GM19467 (cell line): ENCODE results near the gene GATA3.

Source experiments
- ATAC-seq: cut with Tn5 transposase; IDR thresholded peaks from one replicate; pipeline ENCODE4 v1.9.1; 2021; ENCODE audit warnings: mild to moderate bottlenecking, moderate library complexity; ENCODE audit not compliant: unreplicated experiment

Gene GATA3

DNA sequence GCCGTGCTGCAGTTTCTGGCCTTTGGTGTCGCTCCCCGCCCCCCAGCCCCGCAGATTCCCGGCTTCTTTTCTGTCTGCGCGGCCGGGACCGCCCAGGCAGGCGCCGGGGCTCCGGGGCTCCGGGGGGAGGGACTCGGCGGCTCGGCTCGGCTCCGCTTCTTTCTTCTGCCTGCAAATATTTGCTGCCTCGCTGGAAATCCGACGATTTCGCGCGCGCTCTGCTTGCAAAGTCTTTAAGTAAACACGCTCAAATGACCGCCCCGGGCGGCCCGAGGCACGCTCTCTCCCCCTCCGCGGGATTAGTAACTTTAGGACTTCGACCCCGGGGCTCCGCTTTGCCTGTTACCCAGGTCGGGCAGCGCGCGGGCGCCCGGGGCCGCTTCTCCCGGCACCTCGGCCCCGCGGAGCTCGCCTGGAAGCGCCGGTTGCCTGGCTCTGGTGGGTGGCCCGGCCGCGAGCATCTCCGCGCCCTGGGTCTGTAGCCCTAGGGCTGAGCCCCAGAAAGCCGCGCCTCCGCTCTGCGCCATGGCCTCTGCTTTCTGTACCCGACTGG, 3.9 kb upstream of the GATA3 start:
- no peak for ATAC-seq

DNA sequence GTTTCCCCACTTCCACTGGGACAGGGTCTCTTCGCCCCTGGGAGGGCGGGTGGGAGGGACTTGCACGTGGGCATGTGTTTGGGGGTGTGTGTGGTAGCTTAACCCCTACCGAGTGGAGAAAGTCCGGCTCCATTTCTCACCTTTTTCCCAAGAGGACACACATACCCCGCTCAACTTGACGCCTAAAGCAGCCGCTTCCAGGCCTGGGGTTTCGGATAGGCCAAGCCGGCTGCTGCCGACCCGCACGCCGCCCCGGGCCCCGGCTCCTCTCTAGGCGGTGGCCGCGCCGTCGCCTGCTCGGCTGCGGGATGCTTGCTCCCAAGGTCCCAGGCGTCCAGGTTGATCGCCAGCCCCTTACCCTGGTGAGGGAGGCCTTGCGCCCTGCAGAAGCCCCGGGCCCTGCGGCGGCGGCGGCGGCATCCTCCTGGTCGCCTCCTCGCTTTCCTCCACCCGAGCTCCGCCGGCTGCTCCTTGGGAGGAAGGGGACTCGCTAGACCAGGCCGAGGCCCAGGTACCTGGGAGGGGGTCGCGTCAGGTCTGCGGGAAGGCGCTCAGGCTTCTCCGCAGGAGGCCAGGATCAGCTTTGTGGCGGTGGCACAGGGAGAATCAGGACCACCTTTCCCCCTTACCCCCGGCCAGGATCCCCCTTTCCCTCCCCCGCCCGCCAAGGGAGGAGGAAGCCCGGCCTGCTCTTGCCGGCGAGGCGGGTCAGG, 3.2 kb upstream of the GATA3 start:
- no peak for ATAC-seq

DNA sequence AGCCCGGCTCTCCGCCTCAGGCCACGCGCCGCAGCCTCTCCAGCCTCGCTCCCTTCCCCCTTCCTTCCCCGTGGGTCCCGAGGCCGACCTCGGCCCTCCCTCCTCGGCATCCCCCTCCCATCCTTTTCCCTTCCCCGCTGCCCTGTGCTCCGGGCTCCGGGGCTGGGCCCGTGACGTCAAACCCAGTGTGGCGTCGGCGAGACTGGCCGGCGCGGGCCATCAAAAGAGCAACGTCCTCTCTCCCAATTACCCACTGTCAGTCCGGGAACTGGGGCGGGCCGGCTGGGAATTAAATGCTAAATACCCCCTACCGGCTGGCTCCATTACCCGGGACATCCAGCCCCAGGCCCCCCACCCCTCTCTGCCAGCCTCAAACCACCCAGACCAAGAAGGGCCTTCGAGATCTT, 2.6 kb upstream of the GATA3 start:
- ATAC-seq, result no peak

DNA sequence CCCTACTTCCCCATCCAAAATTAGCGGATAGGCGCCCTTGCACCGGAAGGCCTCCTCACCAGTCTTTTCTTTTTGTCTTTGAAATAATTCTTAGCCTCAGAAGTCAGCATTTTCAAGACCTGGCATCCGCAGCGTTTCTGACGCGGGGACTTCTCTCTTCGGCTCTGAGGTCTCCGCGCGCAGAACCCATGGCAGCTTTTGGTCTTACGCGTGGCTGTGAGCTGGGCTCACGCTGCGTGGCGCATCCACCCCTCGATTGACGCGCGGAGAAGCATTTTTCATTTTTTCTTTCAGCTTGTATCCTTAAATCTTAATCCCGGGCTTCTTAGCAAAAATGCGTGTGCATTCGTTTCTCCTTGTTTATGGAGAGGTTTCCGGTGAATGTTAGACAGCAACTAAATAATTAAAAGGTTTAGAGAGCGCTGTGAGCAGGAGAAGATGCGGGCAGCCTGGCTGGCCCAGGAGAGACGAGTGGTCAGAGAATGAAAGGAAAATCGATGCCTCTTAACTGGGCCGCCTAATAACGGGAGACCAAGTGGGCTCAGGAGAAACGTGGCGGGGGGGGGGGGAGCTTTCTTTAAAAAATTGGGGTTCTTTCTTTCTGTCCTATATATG, 2.0 kb upstream of the GATA3 start:
- no peak for ATAC-seq

DNA sequence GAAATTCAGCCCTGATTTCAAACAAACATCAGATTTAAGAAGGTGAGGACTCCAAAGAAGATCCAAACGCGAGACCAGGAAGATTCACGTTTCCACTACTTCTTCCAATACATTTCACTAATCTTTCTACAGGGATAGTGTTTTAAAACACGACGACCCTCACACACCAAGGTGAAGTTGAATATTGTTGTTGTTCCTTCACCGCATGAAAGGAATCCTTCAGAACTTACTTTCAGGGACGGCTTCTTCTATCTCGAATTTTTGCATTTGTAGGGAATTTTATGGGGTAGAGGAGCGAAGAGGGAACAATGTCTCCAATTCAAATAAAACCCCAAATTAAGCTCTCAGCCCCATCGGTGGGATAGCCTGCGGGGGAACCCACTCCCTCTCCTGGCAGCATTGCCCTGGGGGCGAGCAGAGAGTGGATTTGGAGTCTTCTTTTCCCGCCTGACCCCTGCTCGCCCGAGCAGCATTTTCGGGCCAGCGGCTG, 1.5 kb upstream of the GATA3 start:
- no peak for ATAC-seq

DNA sequence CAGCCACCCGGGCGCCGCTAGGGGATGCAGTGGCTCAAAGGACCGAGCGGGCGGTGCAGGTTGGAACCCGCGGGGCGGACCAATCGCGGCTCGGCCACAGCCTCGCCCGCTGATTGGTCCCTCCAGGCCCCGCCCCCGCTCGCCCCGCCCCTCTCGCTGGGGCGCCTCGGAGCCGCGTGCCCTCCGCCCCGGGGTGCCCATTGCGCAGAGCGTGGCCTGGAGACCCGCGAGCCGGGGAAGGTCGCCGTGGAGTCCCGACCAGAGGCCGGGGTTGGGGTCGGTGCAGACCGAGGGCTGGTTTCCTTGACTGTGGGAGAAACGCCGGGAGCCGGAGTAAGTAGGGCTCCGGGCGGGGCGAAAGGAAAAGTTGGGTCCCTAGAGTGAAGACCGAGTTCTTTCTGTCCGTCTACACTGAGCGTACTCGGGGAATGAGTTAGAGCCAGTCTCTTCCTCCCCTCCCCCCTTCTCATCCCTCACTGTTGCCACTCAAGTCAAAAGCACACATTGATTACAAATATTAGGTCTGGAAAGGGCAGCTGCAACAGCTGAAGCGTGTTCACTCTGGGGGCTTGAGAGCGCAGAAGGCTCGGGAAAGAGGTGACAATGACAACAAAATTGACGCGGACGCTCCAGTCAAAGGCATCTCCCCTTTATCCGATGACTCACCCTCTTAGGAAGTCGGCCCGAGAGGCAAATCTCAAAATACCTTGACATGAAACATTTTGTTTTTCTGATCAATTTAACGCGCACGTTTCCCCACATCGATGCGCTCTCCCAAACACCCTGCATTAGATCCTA, 843 bp upstream of the GATA3 start:
- ATAC-seq, result peak; percentile 68

DNA sequence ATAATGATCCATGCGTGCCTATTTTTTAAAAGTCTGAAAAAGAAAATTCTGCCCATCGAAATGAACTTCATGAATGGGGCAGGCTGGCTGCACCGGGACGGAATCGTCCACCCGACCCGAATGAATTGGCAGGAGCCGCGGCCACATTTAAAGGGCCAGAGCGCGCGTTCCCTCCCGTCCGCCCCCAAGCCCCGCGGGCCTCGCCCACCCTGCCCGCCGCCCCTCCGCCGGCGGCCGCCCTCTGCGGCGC, 319 bp upstream of the GATA3 start:
- peak; percentile 9 for ATAC-seq

DNA sequence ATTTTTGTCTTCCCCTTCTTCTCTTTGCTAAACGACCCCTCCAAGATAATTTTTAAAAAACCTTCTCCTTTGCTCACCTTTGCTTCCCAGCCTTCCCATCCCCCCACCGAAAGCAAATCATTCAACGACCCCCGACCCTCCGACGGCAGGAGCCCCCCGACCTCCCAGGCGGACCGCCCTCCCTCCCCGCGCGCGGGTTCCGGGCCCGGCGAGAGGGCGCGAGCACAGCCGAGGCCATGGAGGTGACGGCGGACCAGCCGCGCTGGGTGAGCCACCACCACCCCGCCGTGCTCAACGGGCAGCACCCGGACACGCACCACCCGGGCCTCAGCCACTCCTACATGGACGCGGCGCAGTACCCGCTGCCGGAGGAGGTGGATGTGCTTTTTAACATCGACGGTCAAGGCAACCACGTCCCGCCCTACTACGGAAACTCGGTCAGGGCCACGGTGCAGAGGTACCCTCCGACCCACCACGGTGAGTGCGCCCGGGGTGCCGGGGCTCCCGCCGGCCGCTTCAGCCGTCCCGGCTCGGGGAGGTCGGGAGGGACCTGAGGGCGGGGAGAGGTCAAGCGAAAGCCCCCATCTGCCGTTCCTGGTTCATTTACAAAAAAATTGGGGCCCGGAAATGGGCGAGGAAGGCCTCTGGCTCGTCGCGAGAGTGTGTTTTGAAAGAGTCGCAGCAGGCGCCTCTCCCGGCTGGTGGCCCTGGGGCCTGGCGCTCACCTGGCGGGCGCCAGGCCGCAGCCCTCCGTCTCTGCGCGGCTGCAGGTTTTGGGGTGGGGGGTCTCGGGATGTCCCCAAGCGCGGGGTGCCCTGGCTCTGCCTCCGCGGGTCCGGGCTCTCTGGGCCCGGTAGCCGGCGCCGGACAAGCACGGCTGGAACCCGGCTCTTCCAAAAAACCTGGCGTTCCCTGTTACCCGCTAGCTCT, 1.2 kb downstream of the GATA3 start:
- ATAC-seq, result no peak

DNA sequence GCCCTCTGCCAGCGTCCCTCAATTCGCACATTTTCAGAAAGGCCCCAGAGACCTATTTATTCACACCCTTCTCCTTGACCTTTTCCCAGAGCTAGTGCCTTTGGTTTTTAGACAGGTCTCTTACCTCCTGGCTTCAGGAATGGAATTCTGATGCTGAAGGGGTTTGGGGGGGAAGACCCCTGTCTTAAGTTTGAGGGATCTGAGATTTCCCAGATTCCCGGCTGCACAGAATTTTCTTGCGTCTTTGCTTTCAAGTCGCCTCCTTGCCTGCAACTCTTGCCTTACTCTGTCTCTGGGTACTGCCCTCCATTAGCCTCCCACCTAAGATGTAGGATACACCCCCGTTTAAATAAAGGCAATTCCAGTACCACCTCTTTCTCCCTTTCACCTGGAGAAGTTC, 1.9 kb downstream of the GATA3 start:
- no peak for ATAC-seq

DNA sequence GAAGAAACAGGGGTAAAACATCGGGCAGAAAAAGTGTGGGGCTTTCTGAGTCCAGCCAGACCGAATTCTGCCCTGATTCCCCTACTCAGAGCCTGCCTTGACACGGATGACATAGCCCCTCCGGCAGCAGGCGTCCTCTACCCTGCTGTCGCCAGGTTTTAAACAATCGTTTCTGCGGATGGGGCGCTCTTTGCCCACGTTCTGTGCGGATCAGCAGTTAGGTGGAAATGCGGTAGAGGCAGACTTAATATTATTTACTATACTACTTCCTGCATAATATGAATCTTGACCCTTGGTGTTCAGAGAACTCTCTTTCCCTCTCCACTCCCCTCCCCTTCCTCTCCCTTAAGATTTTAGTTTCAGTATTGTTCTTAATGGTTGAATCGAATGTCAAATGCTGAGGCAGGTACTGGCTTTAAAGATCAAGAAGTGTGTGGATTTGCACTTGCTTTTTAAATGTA, 2.4 kb downstream of the GATA3 start:
- peak; percentile 25 for ATAC-seq

DNA sequence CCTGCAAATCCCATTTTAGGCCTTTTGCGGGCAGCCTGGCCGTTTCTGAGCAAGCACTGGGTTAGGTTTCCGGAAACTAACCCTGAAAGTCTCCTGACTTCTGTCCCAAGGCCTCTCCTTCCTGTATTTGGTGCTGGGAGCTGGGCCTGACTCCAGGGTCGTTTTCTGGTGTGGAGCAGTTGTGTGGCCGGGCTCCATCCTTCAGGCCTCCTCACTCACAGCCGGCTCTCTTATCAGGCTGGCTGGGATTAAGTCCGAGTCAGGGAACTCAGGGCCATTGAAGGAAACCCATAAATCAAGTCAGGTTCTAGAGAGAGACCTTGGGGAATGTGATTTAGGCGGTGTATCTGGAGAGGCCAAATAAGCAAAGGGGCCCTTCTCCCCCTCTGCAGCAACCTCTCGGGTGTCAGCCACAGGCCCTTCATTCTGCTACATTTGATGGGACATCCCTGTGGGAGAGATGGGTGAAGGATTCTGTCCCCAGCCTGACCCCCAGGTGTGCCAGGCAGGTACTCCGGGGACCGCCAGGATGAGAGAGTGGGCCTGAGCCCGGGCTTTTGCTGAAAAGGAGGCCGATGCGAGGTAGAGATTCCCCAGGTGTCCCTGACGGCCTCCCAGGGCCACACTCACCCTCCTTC, 3.3 kb downstream of the GATA3 start:
- no peak for ATAC-seq

DNA sequence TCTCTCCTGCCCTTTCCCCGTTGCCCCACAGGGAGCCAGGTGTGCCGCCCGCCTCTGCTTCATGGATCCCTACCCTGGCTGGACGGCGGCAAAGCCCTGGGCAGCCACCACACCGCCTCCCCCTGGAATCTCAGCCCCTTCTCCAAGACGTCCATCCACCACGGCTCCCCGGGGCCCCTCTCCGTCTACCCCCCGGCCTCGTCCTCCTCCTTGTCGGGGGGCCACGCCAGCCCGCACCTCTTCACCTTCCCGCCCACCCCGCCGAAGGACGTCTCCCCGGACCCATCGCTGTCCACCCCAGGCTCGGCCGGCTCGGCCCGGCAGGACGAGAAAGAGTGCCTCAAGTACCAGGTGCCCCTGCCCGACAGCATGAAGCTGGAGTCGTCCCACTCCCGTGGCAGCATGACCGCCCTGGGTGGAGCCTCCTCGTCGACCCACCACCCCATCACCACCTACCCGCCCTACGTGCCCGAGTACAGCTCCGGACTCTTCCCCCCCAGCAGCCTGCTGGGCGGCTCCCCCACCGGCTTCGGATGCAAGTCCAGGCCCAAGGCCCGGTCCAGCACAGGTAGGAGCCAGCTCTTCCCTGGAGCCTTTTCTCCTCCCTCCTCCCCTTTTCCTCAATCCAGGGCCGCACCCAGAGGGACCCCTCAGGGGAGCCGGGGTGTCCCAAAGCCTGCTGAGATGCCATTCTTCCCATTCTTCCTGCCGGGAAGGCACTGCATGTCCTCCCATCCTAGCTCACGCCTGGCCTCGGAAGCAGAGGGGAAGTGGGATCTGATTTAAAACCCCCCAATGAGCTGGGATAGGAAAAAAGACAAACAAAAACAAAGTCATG, 4.0 kb downstream of the GATA3 start:
- ATAC-seq, result no peak

DNA sequence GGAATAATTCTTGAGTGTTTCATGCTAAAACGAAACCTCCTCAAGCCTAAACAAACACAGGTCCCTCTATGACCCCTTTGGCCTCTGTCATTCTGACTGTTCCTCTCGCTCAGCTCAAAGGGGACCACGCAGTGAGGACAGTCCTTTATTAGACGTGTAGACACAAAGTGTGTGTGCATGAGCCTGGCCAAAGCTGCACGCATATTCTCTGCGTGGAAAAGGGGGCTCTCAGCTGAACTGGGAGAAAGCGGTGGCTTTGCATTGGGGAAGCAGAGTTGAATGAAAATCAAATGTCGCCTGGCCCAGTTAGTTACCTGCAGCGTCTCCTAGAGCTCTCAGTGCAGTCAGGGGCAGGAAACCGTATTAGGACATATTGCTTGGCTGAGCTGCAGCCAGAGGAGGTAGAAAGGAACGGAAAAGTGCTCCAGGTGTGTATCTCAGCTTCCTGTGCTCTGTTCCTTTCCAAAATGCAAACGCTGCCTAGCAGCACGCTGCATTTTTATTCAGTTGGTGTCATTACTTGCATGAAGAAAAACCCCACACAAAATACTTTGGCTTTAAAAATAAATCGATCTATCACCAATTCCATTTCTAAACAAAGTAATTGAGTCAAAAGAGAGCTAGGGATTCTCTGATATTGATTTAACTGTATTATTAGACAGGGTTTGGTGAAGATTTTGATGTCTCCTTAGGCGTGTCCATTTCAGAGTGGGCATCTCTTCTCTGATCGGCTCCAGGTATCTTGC, 4.9 kb downstream of the GATA3 start:
- ATAC-seq, result no peak

DNA sequence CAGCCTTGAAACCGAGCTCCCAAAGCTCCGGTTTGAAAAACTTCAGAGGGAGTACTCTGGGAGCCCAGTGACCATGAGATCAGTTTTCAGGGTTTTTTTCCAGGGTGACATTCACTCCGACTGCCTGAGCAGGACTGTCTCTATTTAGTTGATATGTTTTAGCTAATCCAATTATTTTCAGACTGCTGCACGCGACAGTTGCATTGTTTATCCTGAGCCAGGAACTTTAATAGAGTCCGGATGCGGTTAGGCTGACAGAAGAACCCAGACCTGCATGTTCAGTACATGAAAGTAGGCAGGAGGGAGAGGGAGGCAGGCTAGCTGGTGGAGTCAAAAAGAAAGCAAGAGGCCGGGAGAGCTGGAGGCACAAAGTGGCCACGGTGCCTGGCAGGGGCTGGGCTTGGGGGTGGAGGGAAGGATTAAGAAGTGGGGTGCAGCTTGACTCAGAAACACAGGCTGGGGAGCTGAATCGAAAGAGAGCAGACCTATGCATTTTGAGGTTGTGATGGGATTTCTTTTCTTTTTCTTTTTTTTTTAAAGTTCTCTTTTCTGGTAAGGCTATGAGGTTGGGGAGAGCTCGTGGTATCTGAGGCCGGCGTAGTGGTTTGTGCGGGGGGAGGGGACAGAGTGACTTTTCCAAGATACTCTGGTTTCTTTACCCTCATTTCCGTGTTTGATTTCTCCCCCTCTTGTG, 5.7 kb downstream of the GATA3 start:
- peak; percentile 43 for ATAC-seq

DNA sequence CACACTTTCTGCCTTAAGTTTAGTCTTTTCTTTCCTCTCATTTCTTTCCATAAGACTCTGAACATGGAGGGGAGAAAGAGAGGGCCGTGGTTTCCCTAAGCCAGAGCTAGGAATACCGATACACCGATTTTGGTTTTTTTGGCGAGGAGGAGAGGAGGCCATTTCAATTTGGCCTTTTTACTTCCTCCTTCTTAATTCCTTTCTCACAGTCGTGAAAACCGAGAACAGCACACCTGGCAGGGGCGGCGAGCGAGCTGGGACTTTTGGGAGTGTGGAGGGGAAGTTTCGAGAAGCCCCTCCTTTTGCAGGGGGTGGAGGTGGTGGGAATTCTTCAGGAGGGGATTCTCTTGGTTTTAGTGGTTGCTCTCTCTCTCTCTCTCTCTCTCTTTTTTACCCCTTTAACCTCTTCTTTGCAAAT, 6.2 kb downstream of the GATA3 start:
- no peak for ATAC-seq

DNA sequence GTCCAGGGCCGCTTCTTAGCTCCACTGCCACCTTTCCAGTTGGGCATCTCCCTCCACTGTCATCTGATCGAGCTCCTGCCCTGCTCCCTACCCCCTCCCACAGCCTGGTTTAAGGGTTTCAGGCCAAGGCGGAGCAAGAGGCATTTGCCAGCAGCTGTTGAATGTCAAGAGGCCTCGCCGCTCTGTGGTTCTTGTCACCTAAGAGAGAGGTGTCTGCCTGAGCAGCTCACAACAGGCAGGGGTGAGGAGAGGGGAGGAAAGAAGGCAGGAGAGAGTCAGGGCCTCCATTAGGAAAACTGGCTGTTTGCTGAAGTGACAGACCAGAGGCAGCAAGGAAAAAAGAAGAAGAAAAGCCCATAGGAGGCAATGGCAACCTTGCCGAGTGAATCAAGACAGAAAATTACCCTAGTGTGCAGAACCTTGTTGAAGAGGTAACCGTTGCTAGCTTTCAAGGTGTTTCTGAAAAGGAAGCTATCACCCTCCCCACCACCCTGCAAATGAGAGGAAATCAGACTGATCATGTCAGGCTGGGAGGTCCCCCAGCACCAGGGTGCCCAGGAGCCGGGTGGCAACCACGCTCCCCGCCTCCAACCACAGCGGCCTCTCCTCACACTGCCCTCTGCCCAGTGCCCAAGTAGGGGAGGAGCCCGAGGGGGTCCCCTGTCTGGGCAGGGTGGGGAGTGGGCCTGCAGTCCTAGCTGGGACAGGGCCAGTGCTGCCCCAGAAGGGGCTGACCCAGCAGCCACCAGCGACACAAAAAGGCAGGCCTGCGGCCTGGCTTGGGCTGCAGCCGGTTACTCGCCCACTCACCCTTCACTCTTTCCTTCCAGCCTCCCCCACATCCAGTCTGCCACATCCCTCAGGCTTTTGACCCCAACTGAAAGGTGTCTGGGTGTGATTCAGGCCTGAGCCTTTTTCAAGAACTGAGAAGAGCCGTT, 7.1 kb downstream of the GATA3 start:
- no peak for ATAC-seq
